Measurements from ENCODE around the gene CREB3L2. TPM values are rescaled to one million over a fixed set of nuclear protein-coding genes. Genes with fewer than 3 reads are reported as not detected.

The CREB3L2 gene
- polyA plus RNA-seq, 2 of the 4 experiments (the other 2 are of a cell fraction): 16.3 to 32.2 TPM

DNA sequence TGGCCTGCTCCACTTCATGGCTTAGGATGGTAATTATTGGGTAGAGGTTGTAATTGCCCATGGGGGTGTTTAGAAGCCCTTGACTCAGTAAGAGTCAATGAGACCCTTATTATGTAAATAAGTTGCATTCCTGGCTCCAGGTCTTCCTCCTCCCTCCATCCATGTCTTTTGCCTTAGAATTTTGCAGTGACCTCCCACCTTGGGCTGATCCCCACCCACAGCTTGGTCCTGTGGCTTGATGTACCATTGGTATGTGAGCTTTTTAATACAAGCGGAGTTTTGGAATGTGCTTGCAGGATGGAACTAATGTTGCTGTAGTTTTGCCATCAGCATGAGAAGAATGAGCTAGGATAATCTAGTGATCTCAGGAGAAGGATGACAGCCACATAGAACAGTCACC lies 81.9 kb downstream of the CREB3L2 start:
- no peak for DNase-seq (ENCODE audit: low read depth in 1 of 2, low spot score in 1 of 2)
- TF ChIP-seq ESRRA (IDR thresholded peaks at IDR 0.05; ENCODE audit: borderline replicate concordance, low read length) (no peak), HDAC2 (IDR thresholded peaks at IDR 0.05) (no peak), JUNB (IDR thresholded peaks at IDR 0.05) (no peak), EP300 (IDR thresholded peaks at IDR 0.05) (no peak), GATA3 (IDR thresholded peaks at IDR 0.05; ENCODE audit: borderline replicate concordance) (no peak), CEBPB (IDR thresholded peaks at IDR 0.05) (no peak), HOXA7 (CRISPR knock-in tag; IDR thresholded peaks at IDR 0.05) (no peak), SMC3 (IDR thresholded peaks at IDR 0.05) (no peak), TFCP2L1 (CRISPR knock-in tag; IDR thresholded peaks at IDR 0.05) (no peak)
- H3K4me1 ChIP-seq: peaks cover 22% of the 10 kb centered on the region
- ChIA-PET POLR2A (no interaction called here), CTCF (interaction anchor here (0.6 to 2.5 kb wide), 7 partner anchors 12 to 264 kb away, joined by 3 to 18 read pairs (median 3); no protein-coding TSS in a partner anchor)
- no peak overlapping the region for H3K4me3 ChIP-seq
- no peak overlapping the region for H3K4me2 ChIP-seq
- no peak overlapping the region for H3K27ac ChIP-seq
- no peaks in the 10 kb centered on the region for H3K9me3 ChIP-seq
- FAIRE-seq: no peak
- no peak for ATAC-seq
- 100% methylated on average over 1 of the region's 1 CpG for WGBS (ENCODE audit: missing lambda C conversion rate)

DNA sequence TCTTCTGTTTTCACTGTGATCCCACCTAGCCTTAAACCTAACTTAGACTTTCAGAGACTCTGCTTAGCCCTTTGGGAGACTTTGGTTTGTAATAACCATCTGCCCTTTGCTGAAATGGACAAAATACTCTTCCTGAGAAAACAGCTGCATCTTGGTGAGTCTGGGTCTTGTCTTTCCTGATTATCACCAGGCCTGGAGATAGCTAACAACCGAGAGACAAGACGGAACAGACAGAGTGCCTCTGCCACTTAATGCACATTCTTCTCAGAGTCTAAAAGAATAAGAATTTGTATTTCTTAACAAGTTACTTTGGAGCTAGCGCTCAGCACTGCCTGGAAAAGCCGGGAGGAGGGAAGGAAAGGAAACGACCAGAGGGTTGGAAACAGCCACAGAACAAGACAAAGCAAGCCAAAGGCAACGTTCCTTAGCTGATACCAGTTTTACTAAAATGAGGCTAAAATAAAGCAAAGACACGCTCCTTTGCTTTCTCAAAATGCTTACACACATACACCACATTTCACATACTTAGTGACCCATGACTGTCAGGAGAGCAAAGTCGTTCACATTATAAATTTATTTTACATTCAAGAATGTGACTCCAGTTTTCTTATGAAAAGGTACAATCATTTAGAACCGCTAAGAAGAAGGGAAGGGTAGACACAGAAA lies 84.8 kb downstream of the CREB3L2 start:
- Histone ChIP-seq H3K4me1 (peaks cover 6% of the 10 kb centered on the region; the same call in 1 of the 3 replicates), H3K9me3 (no peaks in the 10 kb centered on the region), H3K27ac (no peak overlapping the region), H3K4me3 (no peak overlapping the region), H3K4me2 (no peak overlapping the region)
- 87% methylated on average over 9 of the region's 9 CpGs for WGBS (ENCODE audit: missing lambda C conversion rate)
- no peak for FAIRE-seq
- POLR2A ChIA-PET: no interaction called here
- ATAC-seq: no peak
- DNase-seq (ENCODE audit: low read depth in 1 of 2, low spot score in 1 of 2): no peak
- TF ChIP-seq, protein P1, sequence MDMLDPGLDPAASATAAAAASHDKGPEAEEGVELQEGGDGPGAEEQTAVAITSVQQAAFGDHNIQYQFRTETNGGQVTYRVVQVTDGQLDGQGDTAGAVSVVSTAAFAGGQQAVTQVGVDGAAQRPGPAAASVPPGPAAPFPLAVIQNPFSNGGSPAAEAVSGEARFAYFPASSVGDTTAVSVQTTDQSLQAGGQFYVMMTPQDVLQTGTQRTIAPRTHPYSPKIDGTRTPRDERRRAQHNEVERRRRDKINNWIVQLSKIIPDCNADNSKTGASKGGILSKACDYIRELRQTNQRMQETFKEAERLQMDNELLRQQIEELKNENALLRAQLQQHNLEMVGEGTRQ (IDR thresholded peaks at IDR 0.05): no peak
- TF ChIP-seq POLR2AphosphoS2 (conservative IDR thresholded peaks at IDR 0.05; ENCODE audit: low read length): no peak
- no peak for TF ChIP-seq RNF2 (IDR thresholded peaks at IDR 0.05; ENCODE audit: borderline replicate concordance, low read depth)
- TF ChIP-seq RFX5 (IDR thresholded peaks at IDR 0.05): no peak
- TF ChIP-seq TP53 (CRISPR knock-in tag; IDR thresholded peaks at IDR 0.05): no peak
- no peak for TF ChIP-seq POLR2A (IDR thresholded peaks at IDR 0.05; ENCODE audit: low read length)
- no peak for TF ChIP-seq CBX8 (IDR thresholded peaks at IDR 0.05)
- TF ChIP-seq TFCP2L1 (CRISPR knock-in tag; IDR thresholded peaks at IDR 0.05): no peak
- TF ChIP-seq, protein P2, sequence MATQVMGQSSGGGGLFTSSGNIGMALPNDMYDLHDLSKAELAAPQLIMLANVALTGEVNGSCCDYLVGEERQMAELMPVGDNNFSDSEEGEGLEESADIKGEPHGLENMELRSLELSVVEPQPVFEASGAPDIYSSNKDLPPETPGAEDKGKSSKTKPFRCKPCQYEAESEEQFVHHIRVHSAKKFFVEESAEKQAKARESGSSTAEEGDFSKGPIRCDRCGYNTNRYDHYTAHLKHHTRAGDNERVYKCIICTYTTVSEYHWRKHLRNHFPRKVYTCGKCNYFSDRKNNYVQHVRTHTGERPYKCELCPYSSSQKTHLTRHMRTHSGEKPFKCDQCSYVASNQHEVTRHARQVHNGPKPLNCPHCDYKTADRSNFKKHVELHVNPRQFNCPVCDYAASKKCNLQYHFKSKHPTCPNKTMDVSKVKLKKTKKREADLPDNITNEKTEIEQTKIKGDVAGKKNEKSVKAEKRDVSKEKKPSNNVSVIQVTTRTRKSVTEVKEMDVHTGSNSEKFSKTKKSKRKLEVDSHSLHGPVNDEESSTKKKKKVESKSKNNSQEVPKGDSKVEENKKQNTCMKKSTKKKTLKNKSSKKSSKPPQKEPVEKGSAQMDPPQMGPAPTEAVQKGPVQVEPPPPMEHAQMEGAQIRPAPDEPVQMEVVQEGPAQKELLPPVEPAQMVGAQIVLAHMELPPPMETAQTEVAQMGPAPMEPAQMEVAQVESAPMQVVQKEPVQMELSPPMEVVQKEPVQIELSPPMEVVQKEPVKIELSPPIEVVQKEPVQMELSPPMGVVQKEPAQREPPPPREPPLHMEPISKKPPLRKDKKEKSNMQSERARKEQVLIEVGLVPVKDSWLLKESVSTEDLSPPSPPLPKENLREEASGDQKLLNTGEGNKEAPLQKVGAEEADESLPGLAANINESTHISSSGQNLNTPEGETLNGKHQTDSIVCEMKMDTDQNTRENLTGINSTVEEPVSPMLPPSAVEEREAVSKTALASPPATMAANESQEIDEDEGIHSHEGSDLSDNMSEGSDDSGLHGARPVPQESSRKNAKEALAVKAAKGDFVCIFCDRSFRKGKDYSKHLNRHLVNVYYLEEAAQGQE (IDR thresholded peaks at IDR 0.05): no peak
- no peak for TF ChIP-seq ZFP36 (IDR thresholded peaks at IDR 0.05; ENCODE audit: borderline replicate concordance, partially characterized antibody)
- no peak for TF ChIP-seq CBX2 (IDR thresholded peaks at IDR 0.05; ENCODE audit: borderline replicate concordance, low read depth)
- TF ChIP-seq CHD2 (IDR thresholded peaks at IDR 0.05; ENCODE audit: low read length, partially characterized antibody): no peak
- TF ChIP-seq MAFK (IDR thresholded peaks at IDR 0.05; ENCODE audit: partially characterized antibody): no peak
- no peak for TF ChIP-seq MAZ (IDR thresholded peaks at IDR 0.05; ENCODE audit: borderline replicate concordance, low read depth, low read length)
- no peak for TF ChIP-seq HOXB5 (CRISPR knock-in tag; IDR thresholded peaks at IDR 0.05)
- TF ChIP-seq, protein P3, sequence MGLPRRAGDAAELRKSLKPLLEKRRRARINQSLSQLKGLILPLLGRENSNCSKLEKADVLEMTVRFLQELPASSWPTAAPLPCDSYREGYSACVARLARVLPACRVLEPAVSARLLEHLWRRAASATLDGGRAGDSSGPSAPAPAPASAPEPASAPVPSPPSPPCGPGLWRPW (IDR thresholded peaks at IDR 0.05): no peak
- TF ChIP-seq RAD21 (conservative IDR thresholded peaks at IDR 0.05 in 1 of 2, IDR thresholded peaks at IDR 0.05 in 1 of 2): no peak
- no peak for TF ChIP-seq FOSL2 (IDR thresholded peaks at IDR 0.05)
- TF ChIP-seq FOSL2 (CRISPR knock-in tag; IDR thresholded peaks at IDR 0.05): no peak
- CTCF ChIA-PET: interaction anchor here (5.7 to 19.1 kb wide), 2 partner anchors 14 to 86 kb away, joined by 40 to 461 read pairs; partner anchors contain the start of gene CREB3L2

Measured in A549 (cell line).